ENCODE results near the gene NEU3.
A peak's percentile ranks its signal among the peaks of the same experiment; 100 is the strongest.

Gene NEU3

GRCh38 chr11:75025561-75025960 is 36.8 kb downstream of the NEU3 start:
- no peak overlapping the region for H3K27ac ChIP-seq
- in situ Hi-C loops (cut with HindIII; ENCODE audit: low pct_ligation_motif_present, low sequenced_read_pairs) = no loop called here
- TF ChIP-seq CTCF (IDR thresholded peaks at IDR 0.05; ENCODE audit: low read depth, low read length, missing control alignments) = no peak

GRCh38 chr11:75028321-75028720 is 39.6 kb downstream of the NEU3 start:
- Histone ChIP-seq H3K36me3 (replicated peaks) (no peaks in the 10 kb centered on the region), H3K27ac (no peak overlapping the region), H3K4me3 (ENCODE audit: low read depth, low read length) (no peak overlapping the region), H3K27me3 (replicated peaks) (no peaks in the 10 kb centered on the region)
- DNase-seq = no peak
- in situ Hi-C loops (cut with HindIII; ENCODE audit: low pct_ligation_motif_present, low sequenced_read_pairs) = no loop called here
- TF ChIP-seq CTCF (IDR thresholded peaks at IDR 0.05; ENCODE audit: low read depth, low read length, missing control alignments) = no peak

More at GRCh38 chr11:75025561-75025960, 36.8 kb downstream of the NEU3 start:
- H3K36me3 ChIP-seq (replicated peaks) = no peaks in the 10 kb centered on the region
- no peak for DNase-seq
- no peaks in the 10 kb centered on the region for H3K27me3 ChIP-seq (replicated peaks)
- H3K4me3 ChIP-seq (ENCODE audit: low read depth, low read length) = no peak overlapping the region

GRCh38 chr11:75028724-75029123 is 40.0 kb downstream of the NEU3 start:
- in situ Hi-C loops (cut with HindIII; ENCODE audit: low pct_ligation_motif_present, low sequenced_read_pairs) = no loop called here
- H3K27ac ChIP-seq = no peak overlapping the region
- TF ChIP-seq CTCF (IDR thresholded peaks at IDR 0.05; ENCODE audit: low read depth, low read length, missing control alignments) = no peak
- no peak for DNase-seq
- no peak overlapping the region for H3K4me3 ChIP-seq (ENCODE audit: low read depth, low read length)
- H3K27me3 ChIP-seq (replicated peaks) = no peaks in the 10 kb centered on the region
- no peaks in the 10 kb centered on the region for H3K36me3 ChIP-seq (replicated peaks)

GRCh38 chr11:75029836-75030631 is 41.3 kb downstream of the NEU3 start:
- peak overlapping the region; percentile 58 for H3K27ac ChIP-seq
- no peak overlapping the region for H3K4me3 ChIP-seq (ENCODE audit: low read depth, low read length)
- H3K27me3 ChIP-seq (replicated peaks) = no peaks in the 10 kb centered on the region
- in situ Hi-C loops (cut with HindIII; ENCODE audit: low pct_ligation_motif_present, low sequenced_read_pairs) = no loop called here
- no peak for TF ChIP-seq CTCF (IDR thresholded peaks at IDR 0.05; ENCODE audit: low read depth, low read length, missing control alignments)
- peak; percentile 53 for DNase-seq
- H3K36me3 ChIP-seq (replicated peaks) = no peaks in the 10 kb centered on the region

- no peak for TF ChIP-seq CTCF (IDR thresholded peaks at IDR 0.05; ENCODE audit: low read depth, low read length, missing control alignments)
- no peak overlapping the region for H3K4me3 ChIP-seq (ENCODE audit: low read depth, low read length)
These were observed 42.6 kb downstream of the NEU3 start for GRCh38 chr11:75031224-75031753.

More at GRCh38 chr11:75031224-75031753, 42.6 kb downstream of the NEU3 start:
- no peaks in the 10 kb centered on the region for H3K27me3 ChIP-seq (replicated peaks)
- peak overlapping the region; percentile 58 for H3K27ac ChIP-seq
- in situ Hi-C loops (cut with HindIII; ENCODE audit: low pct_ligation_motif_present, low sequenced_read_pairs) = no loop called here
- peak; percentile 92 for DNase-seq
- H3K36me3 ChIP-seq (replicated peaks) = no peaks in the 10 kb centered on the region

Measured in brain microvascular endothelial cell (primary cell).